Measurements from ENCODE around the gene NGB.
"Not testable (repeated sequence)": the region's sequence is repeated elsewhere in the genome, so short reads cannot be mapped to it uniquely, and the experiment has no call there.

Gene NGB

GRCh38 chr14:77296155-77296554, 25.1 kb upstream of the NGB start:
- DNase-seq (ENCODE audit: low read depth, low spot score) = no peak

- DNase-seq (ENCODE audit: low read depth, low spot score) = peak; percentile 58
These were observed 19.7 kb upstream of the NGB start for GRCh38 chr14:77290705-77291104.

- no peak for DNase-seq (ENCODE audit: low read depth, low spot score)
These were observed 15.6 kb upstream of the NGB start for GRCh38 chr14:77286576-77286975.

GRCh38 chr14:77284466-77284865, 13.5 kb upstream of the NGB start:
- DNase-seq (ENCODE audit: low read depth, low spot score) = no peak

- no peak for DNase-seq (ENCODE audit: low read depth, low spot score)
These were observed 13.1 kb upstream of the NGB start for GRCh38 chr14:77284066-77284465.

GRCh38 chr14:77281852-77282410, 10.9 kb upstream of the NGB start:
- DNase-seq (ENCODE audit: low read depth, low spot score) = no peak

- not testable (repeated sequence) for DNase-seq (ENCODE audit: low read depth, low spot score)
These were observed 9.9 kb upstream of the NGB start for GRCh38 chr14:77280921-77281320.

- DNase-seq (ENCODE audit: low read depth, low spot score) = no peak
These were observed 8.7 kb upstream of the NGB start for GRCh38 chr14:77279719-77280118.

GRCh38 chr14:77278461-77279230, 7.6 kb upstream of the NGB start:
- DNase-seq (ENCODE audit: low read depth, low spot score) = peak; percentile 19

- no peak for DNase-seq (ENCODE audit: low read depth, low spot score)
These were observed 6.0 kb upstream of the NGB start for GRCh38 chr14:77276959-77277358.

GRCh38 chr14:77276295-77276935, 5.4 kb upstream of the NGB start:
- DNase-seq (ENCODE audit: low read depth, low spot score) = no peak

GRCh38 chr14:77275601-77276017, 4.6 kb upstream of the NGB start:
- DNase-seq (ENCODE audit: low read depth, low spot score) = peak; percentile 34

GRCh38 chr14:77275041-77275580, 4.1 kb upstream of the NGB start:
- DNase-seq (ENCODE audit: low read depth, low spot score) = no peak

GRCh38 chr14:77273796-77274195, 2.8 kb upstream of the NGB start:
- DNase-seq (ENCODE audit: low read depth, low spot score) = no peak

GRCh38 chr14:77272261-77272660, 1.3 kb upstream of the NGB start:
- no peak for DNase-seq (ENCODE audit: low read depth, low spot score)

GRCh38 chr14:77270361-77271112, 469 bp downstream of the NGB start:
- peak; percentile 15 for DNase-seq (ENCODE audit: low read depth, low spot score)

- DNase-seq (ENCODE audit: low read depth, low spot score) = peak; percentile 22
These were observed 1.9 kb downstream of the NGB start for GRCh38 chr14:77268989-77269600.

- DNase-seq (ENCODE audit: low read depth, low spot score) = no peak
These were observed 2.9 kb downstream of the NGB start for GRCh38 chr14:77267937-77268699.

- no peak for DNase-seq (ENCODE audit: low read depth, low spot score)
These were observed 4.7 kb downstream of the NGB start for GRCh38 chr14:77266336-77266735.

GRCh38 chr14:77265561-77266335, 5.3 kb downstream of the NGB start:
- no peak for DNase-seq (ENCODE audit: low read depth, low spot score)
